Mesenchymal stem cell (in vitro differentiated cells and primary cell): ENCODE results near the gene DYNLRB1.

ENCODE experiments used
- DNase-seq: peaks from one replicate; pipeline ENCODE4 v3.0.0-alpha.2; 2013
- H2AFZ ChIP-seq: one replicate; pipeline ENCODE4 v1.6.1; 2013; ENCODE audit warnings: low read depth, mild to moderate bottlenecking, control low read depth, inconsistent platforms, low read length, moderate library complexity
- H2AK5ac ChIP-seq: 2 replicates; pipeline ENCODE4 v1.6.1; 2013; ENCODE audit warnings: low read length, moderate library complexity, mild to moderate bottlenecking, inconsistent platforms; ENCODE audit not compliant: severe bottlenecking
- H2BK120ac ChIP-seq: one replicate; pipeline ENCODE4 v1.6.1; 2013; ENCODE audit warnings: low read depth, mild to moderate bottlenecking, inconsistent platforms, low read length, moderate library complexity
- H2BK12ac ChIP-seq, 2 experiments: one replicate each; pipeline ENCODE4 v1.6.1; 2013; ENCODE audit warnings: inconsistent platforms in 2 of 2, low read length in 2 of 2, mild to moderate bottlenecking in 2 of 2, moderate library complexity in 2 of 2, control low read depth in 1 of 2
- H2BK15ac ChIP-seq: one replicate; pipeline ENCODE4 v1.6.1; 2013; ENCODE audit warnings: mild to moderate bottlenecking, low read depth, inconsistent platforms; ENCODE audit not compliant: poor library complexity, severe bottlenecking
- H2BK5ac ChIP-seq: 2 replicates; pipeline ENCODE4 v1.6.1; 2013; ENCODE audit warnings: low read depth, mild to moderate bottlenecking, low read length, control low read depth, inconsistent platforms; ENCODE audit not compliant: poor library complexity, severe bottlenecking
- H3K14ac ChIP-seq, 2 experiments: one replicate each; pipeline ENCODE4 v1.6.1; 2013; ENCODE audit warnings: inconsistent platforms in 2 of 2, low read length in 2 of 2, control low read depth in 1 of 2, mild to moderate bottlenecking in 1 of 2, moderate library complexity in 1 of 2
- H3K18ac ChIP-seq, 2 experiments: one replicate each; pipeline ENCODE4 v1.6.1; 2013; ENCODE audit warnings: inconsistent platforms in 2 of 2, low read length in 2 of 2, control low read depth in 1 of 2, low read depth in 1 of 2, mild to moderate bottlenecking in 1 of 2
- H3K23ac ChIP-seq, 2 experiments: one replicate each; pipeline ENCODE4 v1.6.1; 2013; ENCODE audit warnings: inconsistent platforms in 2 of 2, low read length in 2 of 2, mild to moderate bottlenecking in 2 of 2, moderate library complexity in 2 of 2, control low read depth in 1 of 2
- H3K27ac ChIP-seq: 2 replicates; pipeline ENCODE4 v1.5.1; 2013; ENCODE audit warnings: mild to moderate bottlenecking, moderate library complexity, low read length, control low read depth, inconsistent platforms; ENCODE audit not compliant: poor library complexity, severe bottlenecking
- H3K27me3 ChIP-seq, 2 experiments: 2 replicates each; pipeline versions ENCODE4 v1.6.1 to v1.7.0; 2013; ENCODE audit warnings: low read length in 2 of 2, mild to moderate bottlenecking in 2 of 2, moderate library complexity in 2 of 2, control low read depth in 1 of 2, inconsistent platforms in 1 of 2; ENCODE audit not compliant: control insufficient read depth in 1 of 2, insufficient read depth in 1 of 2
- H3K36me3 ChIP-seq, 2 experiments: 2 replicates each; pipeline versions ENCODE4 v1.6.1 to v1.7.0; 2013; ENCODE audit warnings: low read length in 2 of 2, control low read depth in 1 of 2, inconsistent platforms in 1 of 2, low read depth in 1 of 2, mild to moderate bottlenecking in 1 of 2; ENCODE audit not compliant: insufficient read depth in 2 of 2, control insufficient read depth in 1 of 2
- H3K4ac ChIP-seq, 2 experiments: one replicate each; pipeline ENCODE4 v1.6.1; 2013; ENCODE audit warnings: inconsistent platforms in 2 of 2, low read length in 2 of 2, mild to moderate bottlenecking in 2 of 2, moderate library complexity in 2 of 2, control low read depth in 1 of 2, low read depth in 1 of 2
- H3K4me1 ChIP-seq: 2 replicates; pipeline ENCODE4 v1.6.1; 2013; ENCODE audit warnings: low read depth, low read length, control low read depth; ENCODE audit not compliant: control insufficient read depth, insufficient read depth
- H3K4me2 ChIP-seq: 2 replicates; pipeline ENCODE4 v1.6.1; 2013; ENCODE audit warnings: low read length, mild to moderate bottlenecking, inconsistent platforms; ENCODE audit not compliant: poor library complexity, severe bottlenecking
- H3K4me3 ChIP-seq, 2 experiments: 2 replicates each; pipeline versions ENCODE4 v1.5.1 to v1.7.0; 2013; ENCODE audit warnings: low read length in 2 of 2, mild to moderate bottlenecking in 2 of 2, control low read depth in 1 of 2, low read depth in 1 of 2; ENCODE audit not compliant: insufficient read depth in 1 of 2
- H3K79me1 ChIP-seq: replicated peaks from 2 replicates; pipeline ENCODE4 v1.6.1; 2013; ENCODE audit warnings: mild to moderate bottlenecking, control low read depth, low read length, inconsistent platforms; ENCODE audit not compliant: poor library complexity, severe bottlenecking
- H3K9ac ChIP-seq: 2 replicates; pipeline ENCODE4 v1.7.0; 2013; ENCODE audit warnings: mild to moderate bottlenecking, low read length, moderate library complexity
- H3K9me3 ChIP-seq: 2 replicates; pipeline ENCODE4 v1.7.0; 2013; ENCODE audit warnings: mild to moderate bottlenecking, low read length; ENCODE audit not compliant: control insufficient read depth
- H4K8ac ChIP-seq: one replicate; pipeline ENCODE4 v1.6.1; 2013; ENCODE audit warnings: inconsistent platforms, mild to moderate bottlenecking, low read length, moderate library complexity
- H4K91ac ChIP-seq: one replicate; pipeline ENCODE4 v1.6.1; 2013; ENCODE audit warnings: mild to moderate bottlenecking, low read length, inconsistent platforms
- WGBS: methylation state at CpG from one replicate; pipeline ENCODE4 v1.1.7; 2013; ENCODE audit warnings: mixed read lengths; 5-methylcytosine and 5-hydroxymethylcytosine counted together

Gene DYNLRB1

DNA sequence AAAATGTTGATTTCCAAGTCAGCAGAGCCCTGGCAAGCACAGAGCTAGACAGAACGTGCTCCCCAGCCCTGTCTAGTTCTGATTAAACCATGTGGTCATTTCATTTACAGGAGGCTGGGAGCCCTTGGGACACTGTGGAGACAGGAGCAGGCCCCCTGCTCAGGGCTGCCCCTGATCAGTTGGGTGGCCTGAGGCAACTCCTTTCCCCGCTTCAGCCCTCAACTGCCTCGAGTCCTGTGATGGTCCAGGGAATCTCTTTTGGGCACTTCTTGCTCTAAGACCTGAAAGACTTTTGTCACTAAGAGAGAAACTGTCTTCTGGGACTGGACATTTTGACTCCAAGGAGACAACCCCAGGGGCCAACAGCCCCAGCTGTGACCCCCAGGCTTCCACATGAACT is 13.5 kb downstream of the DYNLRB1 start:
- Histone ChIP-seq H3K4me3 (no peak overlapping the region), H3K14ac (no peak overlapping the region), H3K36me3 (peaks cover 66 to 81% of the 10 kb centered on the region in 2 experiments), H2BK120ac (no peak overlapping the region), H3K79me1 (peaks cover 51% of the 10 kb centered on the region), H4K8ac (no peak overlapping the region), H3K4me1 (peaks cover 33% of the 10 kb centered on the region), H3K27ac (no peak overlapping the region), H3K23ac (no peak overlapping the region), H3K4me2 (no peak overlapping the region), H2BK5ac (no peak overlapping the region), H3K4ac (no peak overlapping the region), H2AK5ac (no peak overlapping the region), H4K91ac (no peak overlapping the region), H2BK12ac (no peak overlapping the region), H2AFZ (no peak overlapping the region), H3K9me3 (no peaks in the 10 kb centered on the region), H3K9ac (no peak overlapping the region), H3K27me3 (no peaks in the 10 kb centered on the region), H3K18ac (no peak overlapping the region), H2BK15ac (no peak overlapping the region)
- DNase-seq, result no peak
- 98% methylated on average over 3 of the region's 3 CpGs for WGBS

DNA sequence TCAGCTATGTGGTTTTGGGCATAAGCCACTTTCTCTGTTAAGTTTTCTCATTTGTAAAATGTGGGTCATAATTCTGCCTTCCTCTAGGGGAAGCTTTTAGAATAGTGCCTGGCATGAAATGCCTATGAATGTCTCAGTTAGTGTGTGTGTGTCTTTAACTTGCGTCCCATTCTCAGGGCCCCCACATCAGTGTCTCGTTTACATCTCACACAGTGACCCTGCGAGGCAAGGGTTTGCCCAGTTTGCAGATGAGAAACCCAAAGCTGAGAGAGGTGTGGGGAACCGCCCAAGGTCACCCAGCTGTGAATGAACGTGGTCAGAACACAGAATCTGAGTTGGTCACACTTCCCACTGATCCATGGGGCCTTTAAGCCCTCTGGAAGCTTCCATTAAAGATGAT is 14.1 kb downstream of the DYNLRB1 start:
- H2BK120ac ChIP-seq, result no peak overlapping the region
- no peak overlapping the region for H2BK5ac ChIP-seq
- no peak overlapping the region for H2BK15ac ChIP-seq
- peaks cover 72 to 82% of the 10 kb centered on the region in 2 experiments for H3K36me3 ChIP-seq
- H3K4me3 ChIP-seq, result no peak overlapping the region
- no peak overlapping the region for H3K18ac ChIP-seq
- no peak overlapping the region for H4K91ac ChIP-seq
- no peak overlapping the region for H2AK5ac ChIP-seq
- no peak overlapping the region for H3K9ac ChIP-seq
- H3K27ac ChIP-seq, result no peak overlapping the region
- no peak overlapping the region for H4K8ac ChIP-seq
- 95% methylated on average over 5 of the region's 5 CpGs for WGBS
- H3K9me3 ChIP-seq, result no peaks in the 10 kb centered on the region
- H3K27me3 ChIP-seq, result no peaks in the 10 kb centered on the region
- no peak overlapping the region for H2BK12ac ChIP-seq
- H3K4ac ChIP-seq, result no peak overlapping the region
- peaks cover 32% of the 10 kb centered on the region for H3K4me1 ChIP-seq
- H2AFZ ChIP-seq, result no peak overlapping the region
- H3K14ac ChIP-seq, result no peak overlapping the region
- no peak for DNase-seq
- H3K23ac ChIP-seq, result no peak overlapping the region
- peaks cover 56% of the 10 kb centered on the region for H3K79me1 ChIP-seq
- H3K4me2 ChIP-seq, result no peak overlapping the region

DNA sequence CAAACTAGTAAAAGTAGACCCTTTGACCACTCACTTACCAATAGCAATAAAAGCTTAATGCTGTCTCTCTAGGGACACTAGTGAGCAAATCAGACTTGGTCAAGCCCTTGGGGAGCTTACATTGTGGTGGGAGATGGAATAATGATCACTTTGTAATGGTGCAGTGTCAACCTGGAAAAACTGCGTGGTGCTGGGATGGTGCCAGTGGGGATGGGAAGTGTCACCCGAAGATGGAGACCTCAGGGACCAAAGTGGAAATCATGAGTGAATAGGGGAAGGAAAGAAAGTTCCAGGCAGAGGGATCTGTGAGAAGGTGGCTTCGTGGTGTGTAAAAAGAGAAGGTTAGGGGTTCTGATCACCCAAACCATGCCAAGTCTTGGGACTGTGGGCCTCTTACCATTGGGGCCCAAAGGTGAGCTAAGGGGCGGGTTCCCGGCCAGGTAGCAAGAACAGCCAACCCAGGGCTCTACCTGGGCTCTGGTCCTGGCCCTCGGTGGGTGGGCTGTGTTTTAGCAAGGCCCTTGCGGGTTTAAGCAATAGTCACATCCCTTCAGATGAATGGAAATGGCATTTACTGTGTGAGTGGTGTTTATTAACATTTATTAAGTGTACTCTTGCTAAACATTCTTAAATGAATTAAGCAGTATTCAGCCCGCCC is 15.5 kb downstream of the DYNLRB1 start:
- no peak overlapping the region for H3K4me3 ChIP-seq
- H2BK120ac ChIP-seq, result no peak overlapping the region
- DNase-seq, result no peak
- no peaks in the 10 kb centered on the region for H3K9me3 ChIP-seq
- H4K91ac ChIP-seq, result no peak overlapping the region
- H3K23ac ChIP-seq, result no peak overlapping the region
- H3K18ac ChIP-seq, result no peak overlapping the region
- peaks cover 22% of the 10 kb centered on the region for H3K4me1 ChIP-seq
- no peak overlapping the region for H3K14ac ChIP-seq
- H3K79me1 ChIP-seq, result peaks cover 59% of the 10 kb centered on the region
- H2BK12ac ChIP-seq, result no peak overlapping the region
- 93% methylated on average over 7 of the region's 8 CpGs for WGBS
- H3K36me3 ChIP-seq, result peaks cover 85 to 89% of the 10 kb centered on the region in 2 experiments
- no peak overlapping the region for H2AFZ ChIP-seq
- H2BK5ac ChIP-seq, result no peak overlapping the region
- no peak overlapping the region for H4K8ac ChIP-seq
- no peak overlapping the region for H2AK5ac ChIP-seq
- no peak overlapping the region for H2BK15ac ChIP-seq
- H3K27me3 ChIP-seq, result no peaks in the 10 kb centered on the region
- H3K4ac ChIP-seq, result no peak overlapping the region
- H3K9ac ChIP-seq, result no peak overlapping the region
- no peak overlapping the region for H3K27ac ChIP-seq
- H3K4me2 ChIP-seq, result no peak overlapping the region

DNA sequence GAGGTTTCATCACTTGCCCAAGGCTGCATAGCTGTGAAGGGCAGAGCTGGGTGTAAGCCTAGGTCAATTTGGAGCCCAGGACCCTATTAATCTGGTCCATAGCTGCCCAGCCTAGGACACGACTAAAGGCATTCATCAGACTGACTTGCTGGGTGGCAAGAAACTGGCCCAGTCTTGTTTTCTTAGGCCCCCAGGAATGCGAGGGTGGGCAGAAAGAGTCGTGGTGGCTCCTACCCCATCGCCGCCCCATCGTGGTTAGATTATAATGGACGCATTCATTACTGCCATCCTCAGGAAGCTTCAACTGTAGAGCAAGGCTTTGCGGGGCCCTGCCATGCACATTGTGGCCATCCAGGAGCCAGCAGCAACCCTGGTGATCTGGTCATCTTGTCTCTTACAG is 16.1 kb downstream of the DYNLRB1 start:
- Histone ChIP-seq H3K36me3 (peaks cover 85 to 89% of the 10 kb centered on the region in 2 experiments), H3K4me3 (no peak overlapping the region), H2BK5ac (no peak overlapping the region), H2BK15ac (no peak overlapping the region), H2AFZ (no peak overlapping the region), H3K79me1 (peaks cover 60% of the 10 kb centered on the region), H3K14ac (no peak overlapping the region), H3K4ac (no peak overlapping the region), H3K18ac (no peak overlapping the region), H3K27me3 (no peaks in the 10 kb centered on the region), H3K4me2 (no peak overlapping the region), H3K23ac (no peak overlapping the region), H3K9me3 (no peaks in the 10 kb centered on the region), H2BK12ac (no peak overlapping the region), H4K8ac (no peak overlapping the region), H3K9ac (no peak overlapping the region), H3K4me1 (peaks cover 16% of the 10 kb centered on the region), H2BK120ac (no peak overlapping the region), H2AK5ac (no peak overlapping the region), H3K27ac (no peak overlapping the region), H4K91ac (no peak overlapping the region)
- WGBS, result 92% methylated on average over 8 of the region's 8 CpGs
- no peak for DNase-seq
